SIG-M5 (cell line): ENCODE data around the gene SCP2.

Experiments
- DNase-seq: peaks from one replicate; lab custom pipeline; 2025; lab: John Stamatoyannopoulos, UW

Gene SCP2

DNA sequence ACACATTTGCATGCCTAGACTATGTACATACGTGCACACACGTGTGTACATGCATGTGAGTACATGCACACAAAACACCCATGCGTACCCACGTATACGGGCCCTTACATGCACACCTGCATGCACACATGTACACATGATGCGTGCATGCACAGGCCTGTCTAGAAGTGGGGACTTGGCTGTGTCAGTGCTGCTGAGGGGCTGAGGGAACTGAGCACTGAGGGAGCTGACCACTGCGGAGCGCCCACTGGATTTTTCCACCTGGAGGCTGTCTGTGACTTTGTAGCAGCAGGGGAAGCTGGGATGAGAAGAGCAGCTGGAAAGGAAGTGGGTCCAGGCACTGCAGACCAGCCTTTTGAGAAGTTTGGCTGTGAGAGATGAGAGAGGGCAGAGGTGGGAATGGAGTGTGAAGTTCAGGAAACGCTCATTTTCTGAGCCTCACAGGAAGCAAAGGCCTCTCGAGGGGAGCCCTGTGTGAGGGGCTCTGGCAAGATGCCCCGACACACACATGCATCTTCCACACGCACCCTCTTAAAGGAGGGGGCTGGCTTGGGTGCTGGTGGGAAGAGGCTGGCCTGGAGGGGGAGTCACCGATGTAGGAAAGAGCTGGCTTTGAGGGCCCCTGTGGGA lies 155.9 kb downstream of the SCP2 start:
- no peak for DNase-seq

DNA sequence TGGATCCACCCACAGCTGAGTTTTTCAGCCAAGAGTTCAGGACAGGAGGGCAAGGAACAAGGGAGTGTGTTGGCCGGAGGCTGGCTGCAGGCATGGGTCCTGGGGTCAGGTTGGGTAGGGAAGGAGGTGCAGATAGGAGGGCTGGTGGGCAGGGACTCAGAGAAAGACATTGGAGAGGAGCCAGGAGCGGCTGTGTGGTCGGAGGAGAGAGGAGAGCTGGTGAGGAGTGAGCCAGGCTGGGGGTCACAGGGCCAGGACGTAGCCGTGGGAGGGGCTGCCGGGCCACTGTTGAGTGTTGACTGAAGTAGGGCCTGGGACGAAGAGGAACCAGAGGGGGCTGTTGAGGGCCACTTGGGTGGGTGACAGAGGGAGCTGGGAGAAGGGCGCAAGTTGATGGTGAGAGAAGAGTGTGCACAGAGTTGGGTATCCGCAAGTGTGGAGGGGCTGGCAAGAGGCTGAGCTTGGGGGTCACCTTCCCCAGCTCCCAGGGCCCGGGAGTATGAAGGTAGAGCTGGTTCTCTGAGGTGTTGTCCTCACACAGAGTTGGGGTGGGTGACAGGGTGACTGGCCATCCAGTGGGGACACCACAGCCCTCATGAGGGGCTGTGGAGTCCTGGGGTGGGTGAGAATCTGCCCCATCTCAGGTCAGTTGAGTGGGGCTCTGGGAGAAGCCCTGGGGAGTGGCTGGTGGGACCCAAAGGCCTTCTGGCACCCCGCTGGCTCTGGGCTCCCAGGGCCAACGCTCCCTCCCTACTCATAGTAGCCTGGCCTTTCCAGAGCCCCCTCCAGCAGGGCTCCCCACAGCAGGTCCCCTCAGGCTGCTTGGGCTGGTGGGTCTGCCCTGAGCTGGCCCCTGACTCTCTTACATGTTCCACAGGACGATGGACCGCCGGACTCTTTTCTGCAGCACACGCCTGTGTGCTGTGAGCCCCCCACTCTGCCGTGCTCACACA lies 156.8 kb downstream of the SCP2 start:
- DNase-seq = no peak

DNA sequence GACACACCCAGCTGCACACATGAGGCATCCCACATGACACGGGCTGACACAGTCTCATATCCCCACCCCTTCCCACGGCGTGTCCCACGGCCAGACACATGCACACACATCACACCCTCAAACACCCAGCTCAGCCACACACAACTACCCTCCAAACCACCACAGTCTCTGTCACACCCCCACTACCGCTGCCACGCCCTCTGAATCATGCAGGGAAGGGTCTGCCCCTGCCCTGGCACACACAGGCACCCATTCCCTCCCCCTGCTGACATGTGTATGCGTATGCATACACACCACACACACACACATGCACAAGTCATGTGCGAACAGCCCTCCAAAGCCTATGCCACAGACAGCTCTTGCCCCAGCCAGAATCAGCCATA lies 157.5 kb downstream of the SCP2 start:
- no peak for DNase-seq

DNA sequence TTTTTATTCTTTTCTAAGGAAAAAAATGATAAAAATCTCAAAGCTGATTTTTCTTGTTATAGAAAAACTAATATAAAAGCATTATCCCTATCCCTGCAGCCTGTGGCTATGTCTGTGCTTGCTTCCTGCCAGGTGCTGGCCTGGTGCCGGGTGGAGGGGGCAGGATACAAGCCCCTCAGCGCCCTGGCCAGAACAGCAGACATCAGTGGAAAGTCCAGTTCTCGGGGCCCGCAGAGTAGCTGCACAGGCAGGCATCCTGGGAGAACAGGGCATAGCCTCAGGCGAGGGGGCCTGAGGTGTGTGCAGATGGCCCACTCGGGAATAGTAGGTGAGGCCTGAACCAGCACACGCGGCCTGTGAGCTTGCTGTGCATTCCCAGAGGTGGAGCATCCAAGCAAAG lies 158.3 kb downstream of the SCP2 start:
- no peak for DNase-seq

DNA sequence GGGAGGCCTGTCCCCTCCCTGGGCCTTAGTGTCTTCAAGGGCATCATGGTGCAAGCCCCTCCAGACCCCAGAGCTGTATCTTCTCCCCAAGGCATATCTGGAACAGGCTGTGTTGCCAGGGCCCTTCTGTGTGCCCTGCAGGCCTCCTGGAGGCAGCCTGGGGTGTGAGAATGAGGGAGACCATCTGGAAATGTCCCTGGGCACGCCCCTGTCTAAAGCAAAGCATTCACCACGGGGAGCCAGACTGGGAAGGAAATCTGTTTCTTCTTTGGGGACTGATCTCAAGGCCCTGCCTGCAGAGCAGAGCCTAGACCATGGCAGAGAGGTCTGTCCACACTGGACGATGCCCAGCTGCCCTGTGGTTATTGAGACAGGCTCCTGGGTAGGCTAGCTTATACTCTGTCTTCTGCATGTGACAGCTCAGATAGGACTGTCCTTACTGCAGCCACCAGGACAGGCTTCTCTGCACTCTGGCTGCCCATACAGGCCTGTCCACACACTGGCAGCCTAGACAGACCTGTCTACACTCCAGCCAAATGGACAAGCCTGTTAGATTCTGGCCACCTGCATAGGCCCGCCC lies 159.5 kb downstream of the SCP2 start:
- DNase-seq = no peak

DNA sequence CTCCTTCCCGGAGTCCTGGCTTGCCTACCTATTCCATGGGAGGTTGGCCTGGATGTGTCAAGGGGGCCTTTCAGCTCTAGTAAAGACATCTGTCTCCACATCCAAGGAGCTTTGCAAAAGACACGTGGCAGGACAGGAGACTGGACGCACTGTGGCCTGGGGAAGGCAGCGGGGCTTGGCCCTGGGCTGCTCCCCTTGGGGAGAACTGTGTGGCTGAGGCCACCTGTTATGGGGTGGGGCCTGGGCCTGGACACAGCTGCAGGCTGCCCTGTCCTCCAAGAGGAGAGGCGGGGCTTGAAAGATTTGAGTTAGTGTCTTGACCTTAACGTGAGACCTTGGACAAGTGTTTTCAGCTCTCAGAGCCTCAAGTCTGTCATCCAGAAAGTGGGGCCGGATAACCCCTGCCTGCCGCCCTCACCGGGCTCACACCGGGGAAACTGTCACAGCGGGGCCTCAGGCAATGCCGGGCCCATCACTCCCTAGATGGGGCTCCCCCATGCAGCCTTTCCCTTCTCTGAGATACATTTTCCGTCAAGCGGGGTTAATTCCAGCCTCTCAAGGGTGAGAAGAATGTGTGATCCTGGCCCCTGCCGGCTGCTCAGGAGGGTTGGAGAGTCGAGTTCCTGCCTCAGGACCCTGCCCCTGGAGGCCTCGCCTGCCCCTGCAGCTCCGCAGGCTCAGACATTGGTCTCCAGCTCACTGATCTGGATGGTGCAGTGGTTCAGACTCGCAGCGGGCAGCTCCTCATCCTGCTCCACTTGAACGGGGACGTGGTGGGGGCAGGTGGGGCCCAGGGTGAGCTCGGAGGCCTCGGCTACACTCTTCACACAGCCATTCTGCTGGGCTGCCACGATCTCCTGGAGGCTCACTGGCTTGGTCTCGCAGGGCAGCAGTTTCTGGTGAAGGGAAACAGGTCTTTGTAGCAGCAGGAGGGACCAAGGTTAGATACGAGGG lies 160.5 kb downstream of the SCP2 start:
- no peak for DNase-seq

DNA sequence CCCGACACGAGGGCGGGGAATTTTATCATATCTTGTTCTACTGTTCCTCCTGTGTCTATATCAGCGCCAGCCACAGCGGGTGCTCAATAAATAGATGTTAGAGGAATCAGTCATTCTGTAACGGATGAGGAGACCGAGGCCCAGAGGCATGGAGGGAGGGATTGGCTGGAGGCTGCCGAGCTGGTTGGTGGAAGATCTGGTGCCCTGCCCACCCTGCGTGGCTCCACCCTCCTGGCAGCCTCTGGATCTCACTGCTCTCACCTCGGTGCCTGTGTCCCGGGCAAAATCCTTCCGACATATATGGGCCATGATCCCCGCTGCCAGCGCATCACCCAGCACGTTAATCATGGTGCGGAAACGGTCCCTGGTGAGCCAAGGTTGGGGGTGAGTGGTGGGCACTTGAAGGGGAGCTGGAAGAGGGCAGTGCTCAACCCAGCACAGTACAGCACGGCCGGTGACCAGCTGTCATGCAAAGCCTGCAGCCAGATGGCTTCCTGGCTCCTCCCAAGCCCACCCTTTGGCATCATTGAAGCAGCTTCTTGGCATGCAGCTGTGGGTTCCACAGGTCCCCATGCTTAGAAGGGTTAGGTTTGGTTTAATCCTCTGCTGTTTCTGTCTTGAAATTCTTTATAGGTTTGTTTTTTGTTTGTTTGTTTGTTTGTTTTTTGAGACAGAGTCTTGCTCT lies 161.7 kb downstream of the SCP2 start:
- no peak for DNase-seq

DNA sequence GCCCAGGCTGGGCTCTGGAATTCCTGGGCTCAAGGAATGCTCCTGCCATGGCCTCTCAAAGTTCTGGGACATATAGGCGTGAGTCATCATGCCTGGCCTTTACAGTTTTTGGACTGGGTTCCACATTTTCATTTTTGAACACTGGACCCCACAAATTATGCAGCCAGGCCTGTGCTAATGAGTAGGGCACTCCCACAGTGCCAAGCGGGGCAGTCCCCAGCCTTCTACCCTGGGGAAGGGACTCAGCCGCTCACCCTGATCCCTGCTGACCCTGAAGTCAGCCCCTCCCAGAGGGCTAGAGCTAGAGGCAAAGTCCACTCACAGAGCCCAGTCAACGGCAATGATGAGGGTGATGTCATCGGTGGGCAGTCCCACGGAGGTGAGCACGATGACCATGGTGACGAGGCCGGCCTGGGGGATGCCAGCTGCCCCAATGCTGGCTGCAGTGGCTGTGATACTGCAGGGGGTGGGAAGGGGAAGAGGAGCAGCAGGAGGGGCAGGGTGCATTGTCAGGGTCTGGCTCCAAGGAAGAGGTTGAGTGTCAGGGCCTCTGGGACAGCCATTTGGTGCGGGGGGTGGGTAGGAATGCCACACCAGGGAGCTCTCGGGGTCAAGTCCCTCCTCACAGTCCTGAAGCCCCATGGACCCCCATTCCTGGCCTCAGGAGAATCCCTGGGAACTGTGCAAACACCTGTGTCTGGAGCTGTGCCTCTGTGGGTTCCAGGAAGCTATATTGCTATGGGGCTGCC lies 162.6 kb downstream of the SCP2 start:
- no peak for DNase-seq

DNA sequence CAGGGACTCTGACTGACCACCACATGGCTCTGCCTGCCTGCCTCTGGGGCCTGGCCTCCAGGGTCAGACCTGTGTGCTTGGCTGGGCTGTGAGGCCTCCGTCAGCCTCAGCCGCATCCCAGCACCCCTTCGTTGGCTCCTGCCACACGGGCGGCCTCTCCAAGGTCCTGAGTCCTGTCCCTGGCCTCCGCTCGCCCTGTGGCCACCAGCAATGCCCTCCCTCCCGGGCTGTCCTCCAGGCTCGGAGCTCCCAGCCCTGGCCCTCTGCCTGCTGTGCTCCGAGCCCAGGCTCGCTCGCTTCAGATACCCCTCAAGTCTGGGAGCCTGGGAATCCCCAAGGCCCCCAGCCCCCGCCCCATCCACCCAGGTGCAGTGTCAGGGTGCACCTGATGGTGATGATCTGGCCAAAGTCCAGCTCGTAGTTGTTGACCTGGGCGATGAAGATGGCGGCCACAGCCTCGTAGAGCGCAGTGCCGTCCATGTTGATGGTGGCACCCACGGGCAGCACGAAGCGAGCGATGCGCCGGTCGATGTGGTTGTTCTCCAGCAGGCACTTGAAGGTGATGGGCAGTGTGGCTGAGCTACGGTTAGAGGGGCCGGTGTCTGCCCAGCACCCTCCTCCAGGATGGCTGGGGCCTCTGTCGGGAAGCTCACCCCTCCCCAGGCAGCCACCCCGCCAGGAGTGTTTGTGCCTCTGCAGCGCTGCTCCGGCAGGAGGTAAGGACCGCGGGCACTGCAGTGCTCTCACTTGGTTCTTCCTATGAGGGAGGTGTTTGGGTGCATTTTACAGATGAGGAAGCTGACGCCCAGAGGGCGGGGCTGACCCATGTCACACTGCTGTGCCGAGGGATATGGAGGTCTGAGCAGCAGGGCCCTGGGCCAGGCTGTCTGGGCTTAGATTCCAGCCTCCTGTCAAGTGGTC lies 163.4 kb downstream of the SCP2 start:
- DNase-seq = no peak

DNA sequence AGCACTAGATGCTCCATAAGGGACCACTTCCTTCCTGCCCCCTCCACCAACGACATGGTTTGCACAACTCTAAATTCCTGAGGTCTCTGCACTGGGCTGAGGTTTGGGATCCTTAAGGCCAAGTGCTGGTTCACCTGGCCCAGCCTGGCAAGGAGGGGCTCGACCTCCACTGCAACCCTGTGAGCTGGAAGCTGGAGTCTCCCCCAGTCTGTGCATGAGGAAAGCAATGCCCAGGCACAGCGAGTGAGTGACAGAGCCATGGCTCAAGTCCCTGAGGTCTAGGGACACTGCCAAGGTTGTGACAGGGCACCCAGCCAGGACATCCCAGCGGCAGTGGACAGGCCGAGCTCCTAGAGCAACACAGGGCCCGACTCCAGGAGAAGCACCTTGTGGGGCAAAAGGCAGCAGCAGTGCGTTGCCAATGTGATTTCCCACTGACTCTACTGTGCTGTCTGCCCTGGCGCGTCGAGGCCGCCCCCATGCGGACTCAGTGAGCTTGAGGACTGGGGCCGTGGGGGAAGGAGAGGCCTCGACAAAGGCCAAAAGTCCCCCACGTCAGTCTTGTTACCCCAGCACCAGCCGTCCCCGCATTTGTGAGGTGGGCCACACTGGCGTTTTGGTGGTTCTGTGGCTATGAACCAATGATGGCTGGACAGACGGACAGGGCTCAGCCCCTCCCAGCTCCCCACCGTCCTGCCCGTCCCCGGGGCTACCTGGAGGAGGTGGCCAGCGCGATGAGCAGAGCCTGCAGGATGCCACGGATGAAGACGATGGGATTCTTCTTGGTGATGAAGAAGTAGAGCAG lies 165.0 kb downstream of the SCP2 start:
- DNase-seq = no peak

DNA sequence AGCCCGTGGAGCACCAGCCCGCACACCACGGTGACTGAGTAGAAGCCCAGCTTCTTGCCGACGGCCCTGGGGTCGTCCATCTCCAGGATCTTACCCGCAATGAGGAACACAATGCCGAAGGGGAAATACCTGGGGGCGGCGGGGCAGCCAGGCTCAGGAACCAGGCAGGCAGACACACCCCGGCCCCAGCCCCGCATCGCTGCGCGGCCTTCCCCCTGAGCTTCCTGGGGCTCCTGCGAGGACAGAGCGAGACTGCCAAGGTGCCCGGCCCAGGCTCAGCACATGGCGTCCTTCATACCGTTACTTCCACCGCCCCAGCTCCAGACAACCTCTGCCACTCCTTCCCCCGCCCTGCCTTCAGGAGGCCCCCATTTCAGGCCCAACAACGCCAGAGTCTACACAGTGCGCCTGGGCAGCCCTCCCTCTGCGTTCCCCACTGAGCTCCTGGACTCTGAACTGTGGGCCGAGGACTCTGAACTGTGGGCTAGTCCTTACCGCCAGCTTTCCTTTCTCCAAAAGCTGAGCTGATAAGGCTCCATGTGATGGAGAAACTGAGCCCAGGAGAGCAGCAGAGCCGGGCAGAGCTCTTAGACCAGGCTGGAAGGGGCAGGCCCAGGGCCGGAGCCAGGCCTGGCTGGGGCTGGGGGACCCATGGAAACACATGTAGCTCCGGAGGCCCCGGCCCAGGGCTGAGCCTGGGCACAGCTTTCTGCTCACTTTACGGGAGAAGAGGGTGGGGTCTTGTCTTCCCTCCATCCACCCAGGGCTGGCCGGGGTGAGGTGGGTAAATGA lies 165.8 kb downstream of the SCP2 start:
- no peak for DNase-seq

DNA sequence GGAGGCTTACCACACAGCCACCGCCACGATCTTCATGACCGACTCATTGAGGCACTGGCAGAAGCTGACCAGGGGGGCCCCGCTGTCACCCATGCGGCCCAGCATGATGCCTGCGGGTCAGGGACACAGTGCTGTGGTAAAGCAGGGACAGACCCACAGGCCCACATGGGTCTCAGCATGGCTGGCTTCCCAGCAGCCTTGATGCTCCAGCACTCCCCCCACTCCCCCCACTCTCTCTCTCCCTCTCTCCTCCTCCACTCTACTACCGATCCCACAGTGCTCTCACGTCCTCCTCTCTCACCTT lies 166.3 kb downstream of the SCP2 start:
- DNase-seq = no peak

DNA sequence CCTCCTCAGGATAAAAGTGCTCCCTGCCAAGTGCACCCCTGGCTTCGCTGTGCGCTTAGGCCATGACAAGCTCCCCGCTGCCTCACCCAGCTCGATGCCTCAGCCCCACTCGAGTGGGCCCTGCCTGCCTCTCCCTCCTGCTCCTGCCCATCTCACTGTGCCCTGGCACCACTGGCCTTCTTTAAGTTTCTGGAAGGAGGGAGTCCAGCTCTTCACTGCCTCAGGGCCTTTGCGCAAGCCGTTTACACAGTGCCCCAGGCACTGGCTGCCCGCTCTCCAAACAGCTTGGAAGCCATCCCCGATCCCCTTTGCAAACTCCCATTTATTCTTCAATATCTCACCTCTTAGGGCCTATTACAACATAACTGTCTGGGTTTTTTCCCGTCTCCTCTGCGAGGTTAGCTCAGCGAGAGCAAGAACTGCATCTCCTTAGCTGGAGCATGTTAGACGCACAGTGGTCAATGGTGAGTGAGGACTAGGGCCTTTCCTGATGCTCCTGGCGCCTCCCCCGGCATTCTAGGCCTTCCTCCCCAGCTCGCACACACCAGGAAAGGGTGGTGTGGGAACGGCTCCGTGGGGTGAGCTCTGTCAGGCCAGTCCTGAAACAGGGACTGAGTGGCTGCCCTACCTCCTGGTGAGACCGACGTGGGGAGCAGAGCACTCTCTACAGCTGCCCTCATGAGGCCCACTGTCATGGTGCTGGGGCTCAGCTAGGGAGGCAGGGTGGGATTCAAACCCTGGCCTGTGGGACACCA lies 166.9 kb downstream of the SCP2 start:
- no peak for DNase-seq

DNA sequence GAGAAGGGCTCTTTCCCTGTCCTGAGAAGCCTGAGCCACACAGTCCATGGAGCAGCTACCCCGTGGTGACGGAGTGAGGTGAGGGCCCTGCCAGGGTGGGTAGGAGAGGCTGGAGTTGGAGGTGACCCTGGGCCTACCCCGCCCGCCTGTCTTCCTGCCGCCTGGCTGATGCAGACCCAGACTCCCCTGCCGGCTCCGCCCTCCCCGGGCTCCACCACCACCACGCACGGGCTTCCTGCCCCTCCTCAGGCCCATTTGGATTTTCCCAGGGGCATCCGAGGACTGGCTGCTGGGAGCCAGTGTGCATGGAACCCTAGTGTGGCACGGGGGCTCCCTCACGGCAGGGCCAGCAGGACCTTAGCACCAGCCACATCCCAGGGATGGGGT lies 167.4 kb downstream of the SCP2 start:
- no peak for DNase-seq
